DMS53 treated with DMSO at 0.1 percent for 48 hours (cell line): ENCODE measurements around the gene BMPER.
A peak's percentile ranks its signal among the peaks of the same experiment; 100 is the strongest.

Source experiments
- DNase-seq: peaks from one replicate; lab custom pipeline; 2025; ENCODE audit not compliant: unreplicated experiment; lab: John Stamatoyannopoulos, UW

The BMPER gene

GRCh38 chr7:34016876-34017275 is 111.5 kb downstream of the BMPER start:
- no peak for DNase-seq

- DNase-seq = peak; percentile 96
Observed at GRCh38 chr7:34019301-34019790, 114.0 kb downstream of the BMPER start.

- no peak for DNase-seq
Observed at GRCh38 chr7:34022626-34023025, 117.3 kb downstream of the BMPER start.

GRCh38 chr7:34025600-34025999 is 120.3 kb downstream of the BMPER start:
- no peak for DNase-seq

- no peak for DNase-seq
Observed at GRCh38 chr7:34026481-34027190, 121.3 kb downstream of the BMPER start.

GRCh38 chr7:34031156-34031555 is 125.8 kb downstream of the BMPER start:
- DNase-seq = no peak

GRCh38 chr7:34034728-34035127 is 129.4 kb downstream of the BMPER start:
- no peak for DNase-seq

- DNase-seq = peak; percentile 13
Observed at GRCh38 chr7:34036051-34036920, 130.9 kb downstream of the BMPER start.

- no peak for DNase-seq
Observed at GRCh38 chr7:34036972-34037792, 131.8 kb downstream of the BMPER start.

GRCh38 chr7:34038816-34039470 is 133.6 kb downstream of the BMPER start:
- no peak for DNase-seq

- no peak for DNase-seq
Observed at GRCh38 chr7:34041707-34042106, 136.4 kb downstream of the BMPER start.

GRCh38 chr7:34042406-34042805 is 137.1 kb downstream of the BMPER start:
- no peak for DNase-seq

GRCh38 chr7:34043461-34044305 is 138.3 kb downstream of the BMPER start:
- no peak for DNase-seq

GRCh38 chr7:34044306-34044643 is 138.9 kb downstream of the BMPER start:
- no peak for DNase-seq

- DNase-seq = no peak
Observed at GRCh38 chr7:34044734-34045353, 139.5 kb downstream of the BMPER start.

- no peak for DNase-seq
Observed at GRCh38 chr7:34048445-34048844, 143.1 kb downstream of the BMPER start.

- DNase-seq = no peak
Observed at GRCh38 chr7:34054075-34054474, 148.7 kb downstream of the BMPER start.

GRCh38 chr7:34057136-34057535 is 151.8 kb downstream of the BMPER start:
- DNase-seq = no peak

- DNase-seq = no peak
Observed at GRCh38 chr7:34057956-34058355, 152.6 kb downstream of the BMPER start.

- no peak for DNase-seq
Observed at GRCh38 chr7:34058801-34059135, 153.4 kb downstream of the BMPER start.
